HFF-Myc (cell line): ENCODE results near the gene FOXD3.

Source experiments
- DNase-seq: peaks from one replicate; pipeline ENCODE4 v3.0.0-alpha.2; 2011; ENCODE audit warnings: low read depth; ENCODE audit errors: extremely low read depth
- H3K4me3 ChIP-seq: replicated peaks from 2 replicates; pipeline ENCODE4 v1.5.1; 2011; ENCODE audit warnings: low read depth, mild to moderate bottlenecking, control low read depth, low read length
- CTCF ChIP-seq: IDR thresholded peaks from 2 replicates; pipeline ENCODE4 v1.5.1; 2012; ENCODE audit warnings: mild to moderate bottlenecking, low read depth, low read length, control low read depth; ENCODE audit errors: missing control alignments

The FOXD3 gene

GRCh38 chr1:63281753-63282152 lies 40.6 kb upstream of the FOXD3 start:
- no peak overlapping the region for H3K4me3 ChIP-seq
- no peak for TF ChIP-seq CTCF
- no peak for DNase-seq

GRCh38 chr1:63289135-63289534 lies 33.2 kb upstream of the FOXD3 start:
- H3K4me3 ChIP-seq: no peak overlapping the region
- no peak for TF ChIP-seq CTCF
- no peak for DNase-seq

GRCh38 chr1:63294803-63295594 lies 27.4 kb upstream of the FOXD3 start:
- no peak for TF ChIP-seq CTCF
- no peak for DNase-seq
- no peak overlapping the region for H3K4me3 ChIP-seq

DNA sequence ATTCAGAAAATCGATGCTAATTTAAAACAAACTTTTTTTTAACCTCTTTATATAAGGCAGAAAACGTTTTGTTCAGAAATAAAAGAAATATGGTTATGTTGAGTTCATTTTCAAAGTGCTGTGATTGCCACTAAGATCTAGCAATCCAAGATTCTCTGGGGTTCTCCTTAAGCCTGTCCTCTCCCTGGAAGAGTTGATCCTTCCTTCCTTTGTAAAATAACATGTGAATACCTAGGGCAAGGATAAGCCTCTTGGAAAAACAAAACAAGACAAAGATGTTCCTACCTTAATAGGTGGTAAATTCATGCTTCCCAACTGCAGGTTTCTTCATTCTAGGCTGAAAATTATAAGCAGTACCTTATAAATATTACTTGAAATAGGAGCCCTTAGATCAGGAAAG lies 18.0 kb upstream of the FOXD3 start:
- no peak for DNase-seq
- H3K4me3 ChIP-seq: no peak overlapping the region
- no peak for TF ChIP-seq CTCF

GRCh38 chr1:63305043-63305442 lies 17.3 kb upstream of the FOXD3 start:
- no peak for TF ChIP-seq CTCF
- H3K4me3 ChIP-seq: no peak overlapping the region
- DNase-seq: no peak

DNA sequence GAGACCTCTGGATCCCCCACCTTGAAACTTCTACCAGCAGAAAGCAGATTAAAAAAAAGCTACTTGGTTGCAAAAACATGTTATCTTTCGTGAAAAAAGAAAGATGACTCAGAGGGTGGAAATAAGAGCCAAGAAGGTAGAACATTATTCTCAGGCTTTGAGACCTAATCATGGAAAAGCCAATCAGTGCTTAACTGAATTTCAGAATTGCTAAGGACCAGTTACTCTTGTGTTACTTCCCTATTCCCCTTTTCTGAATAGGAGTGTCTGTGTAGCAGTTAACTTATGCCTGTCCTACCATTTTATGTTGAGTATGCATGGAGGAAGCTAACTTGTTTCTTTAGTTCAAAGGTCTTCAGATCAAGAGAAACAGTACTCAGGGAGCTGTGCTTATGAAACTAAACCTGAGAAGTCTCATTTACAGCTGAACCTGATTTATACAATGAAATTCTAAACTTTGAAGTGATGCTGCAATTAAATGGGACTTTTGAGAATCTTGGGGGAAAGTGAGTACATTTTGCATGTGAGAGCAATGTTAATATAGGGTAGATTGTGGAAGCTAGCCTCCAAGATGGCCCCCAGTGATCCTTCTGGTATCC lies 15.1 kb upstream of the FOXD3 start:
- DNase-seq: no peak
- H3K4me3 ChIP-seq: no peak overlapping the region
- TF ChIP-seq CTCF: no peak
